Breast epithelium (tissue), 4 donors: ENCODE measurements around the gene FKBP8. TPM values are rescaled to one million over a fixed set of nuclear protein-coding genes. Genes with fewer than 3 reads are reported as not detected.

Experiments
- DNase-seq, 2 donors: peaks; one replicate each; pipeline ENCODE4 v3.0.0-alpha.2; 2019; ENCODE audit warnings: low spot score in 2 of 2
- H3K27ac ChIP-seq, 2 donors: fragments of 200-600 bp; sonication (generic) in 1 of 2; one replicate each; pipeline ENCODE4 v1.5.1; 2016 to 2019; ENCODE audit warnings: mild to moderate bottlenecking in 1 of 2
- H3K27me3 ChIP-seq, 2 donors: fragments of 200-600 bp; sonication (generic) in 1 of 2; one replicate each; pipeline versions ENCODE4 v1.5.1 to v1.6.0; 2017 to 2019; ENCODE audit warnings: control low read depth in 1 of 2, mild to moderate bottlenecking in 1 of 2
- H3K36me3 ChIP-seq: fragments of 200-600 bp; one replicate; pipeline ENCODE4 v1.5.1; 2019
- H3K4me1 ChIP-seq, 2 donors: fragments of 200-600 bp; sonication (generic); one replicate each; pipeline ENCODE4 v1.5.1; 2016 to 2019; ENCODE audit warnings: control low read depth in 1 of 2
- H3K4me3 ChIP-seq, 3 donors: fragments of 200-600 bp; sonication (generic); 1 replicate in 2 of 3; 2 replicates in 1 of 3; pipeline ENCODE4 v1.5.1; 2016 to 2019; ENCODE audit warnings: mild to moderate bottlenecking in 3 of 3, moderate library complexity in 2 of 3
- H3K9me3 ChIP-seq, 2 donors: fragments of 200-600 bp; sonication (generic) in 1 of 2; one replicate each; pipeline ENCODE4 v1.5.1; 2016 to 2019; ENCODE audit warnings: control low read depth in 1 of 2
- CTCF ChIP-seq, 3 donors: fragments of 450-650 bp; IDR thresholded peaks; one replicate each; pipeline ENCODE4 v1.5.1; 2016 to 2017; ENCODE audit warnings: antibody characterized with exemption in 3 of 3, mild to moderate bottlenecking in 3 of 3, moderate library complexity in 3 of 3
- POLR2A ChIP-seq: fragments of 450-650 bp; IDR thresholded peaks from one replicate; pipeline ENCODE4 v1.6.1; 2016; ENCODE audit warnings: antibody characterized with exemption, mild to moderate bottlenecking, moderate library complexity
- POLR2AphosphoS5 ChIP-seq, 3 donors: sonication (generic); formaldehyde crosslinking; IDR thresholded peaks; one replicate each; pipeline ENCODE4 v1.6.1; 2017; ENCODE audit warnings: antibody characterized with exemption in 3 of 3
- intact Hi-C: fragments of 100-400 bp; cut with DNase I; formaldehyde crosslinking; loops from one replicate; pipeline ENCODE4 v1.15.1; 2023; ENCODE audit warnings: low total_unique reads
- total RNA-seq, 3 donors: library from RNA; depleted of rRNA; stranded (reverse); fragments of >200 nt; gene quantifications; one replicate each; pipeline ENCODE4 v1.1.0, GENCODE V29; 2016

The FKBP8 gene
- total RNA-seq, 3 donors from 2014 or later, result 214 to 336 (median 294) TPM

DNA sequence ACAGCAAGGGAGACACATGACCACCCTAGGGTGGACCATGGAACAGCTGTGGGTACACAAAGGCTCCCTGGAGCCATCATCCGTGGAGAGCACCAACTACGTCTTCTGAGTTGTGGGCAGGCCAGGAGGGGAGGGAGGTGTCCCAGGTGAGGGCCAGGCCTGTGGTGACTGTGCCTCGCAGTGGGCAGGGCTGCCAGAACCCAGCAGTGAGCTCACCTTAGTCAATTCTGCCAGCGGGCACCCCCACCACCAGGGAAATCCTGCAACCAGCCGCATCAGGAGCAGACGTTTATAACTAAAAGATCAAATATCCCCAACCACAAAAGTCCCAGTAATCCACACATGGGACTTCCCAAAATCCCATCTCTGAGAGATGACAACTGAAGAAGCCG lies 41.1 kb downstream of the FKBP8 start:
- peak overlapping the region; percentile 43 to 67 for H3K27ac ChIP-seq
- H3K4me3 ChIP-seq, result peak overlapping the region in 1 of 3 donors; percentile 17
- TF ChIP-seq CTCF (IDR thresholded peaks at IDR 0.05) (no peak), POLR2A (no peak), POLR2AphosphoS5 (IDR thresholded peaks at IDR 0.05) (no peak)
- DNase-seq, result no peak
- peaks cover 27 to 41% of the 10 kb centered on the region in 2 donors for H3K4me1 ChIP-seq
- no peaks in the 10 kb centered on the region for H3K9me3 ChIP-seq
- H3K36me3 ChIP-seq, result no peaks in the 10 kb centered on the region
- no peaks in the 10 kb centered on the region for H3K27me3 ChIP-seq
- intact Hi-C loops, result no loop called here

GRCh38 chr19:18501832-18502231 lies 41.5 kb downstream of the FKBP8 start:
- Histone ChIP-seq H3K27me3 (no peaks in the 10 kb centered on the region), H3K36me3 (no peaks in the 10 kb centered on the region), H3K9me3 (no peaks in the 10 kb centered on the region), H3K4me1 (peaks cover 27 to 37% of the 10 kb centered on the region in 2 donors), H3K27ac (peak overlapping the region; percentile 43 to 67), H3K4me3 (peak overlapping the region in 1 of 3 donors; percentile 17)
- no peak for DNase-seq
- TF ChIP-seq CTCF (IDR thresholded peaks at IDR 0.05), result no peak
- TF ChIP-seq POLR2AphosphoS5 (IDR thresholded peaks at IDR 0.05), result no peak
- no peak for TF ChIP-seq POLR2A
- intact Hi-C loops, result no loop called here

- no peak overlapping the region for H3K4me3 ChIP-seq
- no peaks in the 10 kb centered on the region for H3K27me3 ChIP-seq
- intact Hi-C loops, result no loop called here
- peaks cover 28 to 38% of the 10 kb centered on the region in 2 donors for H3K4me1 ChIP-seq
- no peaks in the 10 kb centered on the region for H3K36me3 ChIP-seq
- no peak for TF ChIP-seq POLR2A
- TF ChIP-seq POLR2AphosphoS5 (IDR thresholded peaks at IDR 0.05), result no peak
- no peak for TF ChIP-seq CTCF (IDR thresholded peaks at IDR 0.05)
- H3K27ac ChIP-seq, result peak overlapping the region; percentile 43 to 65
- no peaks in the 10 kb centered on the region for H3K9me3 ChIP-seq
- DNase-seq, result no peak
Observed at GRCh38 chr19:18501351-18501750, 42.0 kb downstream of the FKBP8 start.

- DNase-seq, result peak in 1 of 2 donors; percentile 72
- no peaks in the 10 kb centered on the region for H3K36me3 ChIP-seq
- TF ChIP-seq POLR2AphosphoS5 (IDR thresholded peaks at IDR 0.05) (no peak), CTCF (IDR thresholded peaks at IDR 0.05) (no peak), POLR2A (no peak)
- H3K4me3 ChIP-seq, result no peak overlapping the region
- H3K9me3 ChIP-seq, result no peaks in the 10 kb centered on the region
- H3K4me1 ChIP-seq, result peaks cover 23 to 40% of the 10 kb centered on the region in 2 donors
- H3K27me3 ChIP-seq, result no peaks in the 10 kb centered on the region
- peak overlapping the region; percentile 43 to 65 for H3K27ac ChIP-seq
- intact Hi-C loops, result no loop called here
Observed at GRCh38 chr19:18500799-18501198, 42.6 kb downstream of the FKBP8 start.

- Histone ChIP-seq H3K36me3 (no peaks in the 10 kb centered on the region), H3K9me3 (no peaks in the 10 kb centered on the region), H3K4me3 (no peak overlapping the region), H3K27ac (peak overlapping the region; percentile 43 to 65), H3K27me3 (no peaks in the 10 kb centered on the region), H3K4me1 (peaks cover 20 to 43% of the 10 kb centered on the region in 2 donors)
- TF ChIP-seq CTCF (IDR thresholded peaks at IDR 0.05) (no peak), POLR2AphosphoS5 (IDR thresholded peaks at IDR 0.05) (peak in 1 of 3 donors; percentile 18)
- intact Hi-C loops, result no loop called here
- DNase-seq, result no peak
Observed at GRCh38 chr19:18500376-18500775, 43.0 kb downstream of the FKBP8 start.
